HepG2 (cell line): Measurements from ENCODE around the gene FNDC3B.

Experiments used
- CTCF ChIP-seq: sonication (generic); formaldehyde crosslinking; IDR thresholded peaks from 2 replicates; pipeline ENCODE4 v1.5.0; 2020; ENCODE audit warnings: mild to moderate bottlenecking, missing genetic modification reagents, moderate library complexity
- POLR2A ChIP-seq, 2 experiments: IDR thresholded peaks; 2 replicates each; pipeline ENCODE4 v1.6.1; 2011; ENCODE audit warnings: low read depth in 2 of 2, low read length in 2 of 2, mild to moderate bottlenecking in 1 of 2, moderate library complexity in 1 of 2; ENCODE audit not compliant: insufficient read depth in 1 of 2
- PRDM4 ChIP-seq: sonication (generic); formaldehyde crosslinking; IDR thresholded peaks from 2 replicates; pipeline ENCODE4 v1.9.0; 2021; ENCODE audit warnings: missing genetic modification reagents, borderline replicate concordance
- SMAD9 ChIP-seq: sonication (generic); formaldehyde crosslinking; IDR thresholded peaks from 2 replicates; pipeline ENCODE4 v1.5.1; 2020; ENCODE audit warnings: mild to moderate bottlenecking, missing genetic modification reagents
- SPEN ChIP-seq: sonication (generic); formaldehyde crosslinking; IDR thresholded peaks from 2 replicates; pipeline ENCODE4 v1.5.1; 2020; ENCODE audit warnings: low read depth, mild to moderate bottlenecking, missing genetic modification reagents
- TP53 ChIP-seq: sonication (generic); formaldehyde crosslinking; conservative IDR thresholded peaks from 2 replicates; pipeline ENCODE4 v1.4.0; 2020; ENCODE audit warnings: missing genetic modification reagents
- ZBTB21 ChIP-seq: sonication (generic); formaldehyde crosslinking; IDR thresholded peaks from 2 replicates; pipeline ENCODE4 v1.4.0; 2020; ENCODE audit warnings: missing genetic modification reagents
- ZNF574 ChIP-seq: sonication (generic); formaldehyde crosslinking; IDR thresholded peaks from 2 replicates; pipeline ENCODE4 v1.4.0; 2020; ENCODE audit warnings: missing genetic modification reagents

DNA sequence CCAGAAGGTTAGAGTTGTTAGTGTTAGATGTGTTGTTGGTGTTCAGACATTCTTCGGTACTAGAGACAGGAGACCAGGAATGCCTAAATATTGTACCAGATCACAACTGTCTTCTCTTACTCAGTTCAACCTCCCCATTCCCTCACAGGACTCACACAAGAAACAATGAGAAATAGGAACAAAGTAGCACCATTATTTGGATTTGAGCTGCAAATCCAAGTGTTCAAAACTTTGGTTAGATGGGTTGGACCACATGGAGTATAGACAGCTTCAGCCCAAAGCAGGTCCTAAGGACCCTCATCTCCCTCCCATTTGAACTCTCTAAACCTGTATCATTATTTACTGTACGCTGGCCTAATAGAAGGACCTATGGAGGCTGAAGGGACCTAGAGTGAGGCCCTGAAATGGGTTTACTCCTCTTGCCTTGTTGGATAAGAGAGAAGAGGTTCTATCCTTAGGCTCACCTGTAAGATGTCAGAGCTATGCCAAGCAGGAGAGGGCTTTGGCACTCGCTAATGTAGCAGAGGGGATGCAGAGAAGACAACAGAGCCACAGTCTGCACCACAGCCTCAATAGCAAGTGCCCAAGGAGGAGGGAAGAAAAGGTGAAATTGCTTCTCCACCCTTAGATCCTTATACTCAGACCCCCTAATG, 70.9 kb downstream of the FNDC3B start:
- no peak for TF ChIP-seq ZNF574 (CRISPR knock-in tag)
- no peak for TF ChIP-seq CTCF (CRISPR knock-in tag)
- no peak for TF ChIP-seq PRDM4 (CRISPR knock-in tag)
- TF ChIP-seq TP53 (CRISPR knock-in tag) = no peak
- no peak for TF ChIP-seq ZBTB21 (CRISPR knock-in tag)
- no peak for TF ChIP-seq SPEN (CRISPR knock-in tag)
- no peak for TF ChIP-seq SMAD9 (CRISPR knock-in tag)
- TF ChIP-seq POLR2A (IDR thresholded peaks at IDR 0.05; ENCODE audit: insufficient read depth in 1 of 2, low read depth in 2 of 2, low read length in 2 of 2) = no peak
